SK-N-SH (cell line): ENCODE data around the gene OR2M5. TPM values are rescaled to one million over a fixed set of nuclear protein-coding genes. Genes with fewer than 3 reads are reported as not detected.

Experiments
- CTCF ChIA-PET: fragments of 300-600, 350-600 bp; formaldehyde crosslinking; extraction: SDS; loops from one replicate; lab custom pipeline; 2021; lab: Yijun Ruan, JAX
- POLR2A ChIA-PET: fragments of 350-600 bp; sonication (Branson Sonifier 250); formaldehyde crosslinking; extraction: SDS; loops from one replicate; lab custom pipeline; 2020; ENCODE audit warnings: antibody characterized with exemption, inconsistent platforms; lab: Yijun Ruan, JAX
- DNase-seq: peaks from one replicate; pipeline ENCODE4 v3.0.0; 2012
- H2AFZ ChIP-seq: fragments of 200-600 bp; sonication (generic); 2 replicates; pipeline ENCODE4 v1.8.1; 2016; ENCODE audit warnings: antibody characterized with exemption, mild to moderate bottlenecking, low read depth
- H3F3A ChIP-seq: fragments of 200-600 bp; sonication (generic); replicated peaks from 2 replicates; pipeline ENCODE3; 2016; ENCODE audit warnings: antibody characterized with exemption, mild to moderate bottlenecking; ENCODE audit not compliant: insufficient read depth
- H3K27ac ChIP-seq, 2 experiments: fragments of 200-500 bp in 1 of 2; fragments of 200-600 bp in 1 of 2; sonication (Bioruptor generic) in 1 of 2; sonication (generic), shearing (Covaris generic) in 1 of 2; 2 replicates each; pipeline versions ENCODE4 v1.5.1 to v1.6.1; 2014 to 2016; ENCODE audit warnings: low read depth in 2 of 2, inconsistent platforms in 1 of 2, low read length in 1 of 2, mild to moderate bottlenecking in 1 of 2, mixed read lengths in 1 of 2
- H3K27me3 ChIP-seq: fragments of 200-600 bp; sonication (generic), shearing (Covaris generic); 2 replicates; pipeline ENCODE4 v1.6.1; 2016; ENCODE audit warnings: mixed run types; ENCODE audit not compliant: insufficient read depth
- H3K36me3 ChIP-seq, 2 experiments: fragments of 200-500 bp in 1 of 2; fragments of 200-600 bp in 1 of 2; sonication (Bioruptor generic) in 1 of 2; sonication (generic) in 1 of 2; replicated peaks in 1 of 2; 2 replicates each; pipeline versions ENCODE3 to v1.5.1; 2014 to 2016; ENCODE audit warnings: low read length in 1 of 2, mild to moderate bottlenecking in 1 of 2; ENCODE audit not compliant: insufficient read depth in 2 of 2, control insufficient read depth in 1 of 2
- H3K4me1 ChIP-seq, 2 experiments: fragments of 200-500 bp in 1 of 2; fragments of 200-600 bp in 1 of 2; sonication (Bioruptor generic) in 1 of 2; sonication (generic), shearing (Covaris generic) in 1 of 2; 2 replicates each; pipeline versions ENCODE4 v1.5.1 to v1.6.1; 2014 to 2016; ENCODE audit warnings: low read depth in 1 of 2, low read length in 1 of 2, mixed run types in 1 of 2; ENCODE audit not compliant: insufficient read depth in 2 of 2, control insufficient read depth in 1 of 2
- H3K4me2 ChIP-seq: fragments of 200-600 bp; sonication (generic), shearing (Covaris generic); 2 replicates; pipeline ENCODE4 v1.6.1; 2017; ENCODE audit warnings: mixed run types
- H3K4me3 ChIP-seq, 2 experiments: fragments of 200-500 bp in 1 of 2; fragments of 200-600 bp in 1 of 2; sonication (Bioruptor generic) in 1 of 2; sonication (generic), shearing (Covaris generic) in 1 of 2; 2 replicates each; pipeline versions ENCODE4 v1.5.1 to v1.8.1; 2014 to 2016; ENCODE audit warnings: low read depth in 2 of 2, inconsistent platforms in 1 of 2, low read length in 1 of 2, mild to moderate bottlenecking in 1 of 2, mixed read lengths in 1 of 2, moderate library complexity in 1 of 2
- H3K79me2 ChIP-seq: fragments of 200-600 bp; sonication (generic); 2 replicates; pipeline ENCODE4 v1.8.1; 2017; ENCODE audit warnings: mild to moderate bottlenecking; ENCODE audit not compliant: insufficient read depth
- H3K9ac ChIP-seq: fragments of 200-600 bp; sonication (generic); 2 replicates; pipeline ENCODE4 v1.6.1; 2017; ENCODE audit warnings: mixed run types
- H3K9me2 ChIP-seq: fragments of 200-600 bp; sonication (generic); 2 replicates; pipeline ENCODE4 v1.6.1; 2017; ENCODE audit warnings: mixed run types
- H3K9me3 ChIP-seq: fragments of 200-600 bp; sonication (generic); 2 replicates; pipeline ENCODE4 v1.6.1; 2017; ENCODE audit warnings: mixed run types, mild to moderate bottlenecking, moderate library complexity
- H4K20me1 ChIP-seq: fragments of 200-600 bp; sonication (generic); 2 replicates; pipeline ENCODE4 v1.6.1; 2017; ENCODE audit warnings: mild to moderate bottlenecking, mixed run types; ENCODE audit not compliant: insufficient read depth
- CTCF ChIP-seq: fragments of 200-600 bp; sonication (generic); IDR thresholded peaks from 2 replicates; pipeline ENCODE4 v1.6.1; 2017; ENCODE audit warnings: antibody characterized with exemption, mild to moderate bottlenecking, moderate library complexity
- ELF1 ChIP-seq: IDR thresholded peaks from 2 replicates; pipeline ENCODE4 v1.4.0; 2012
- FOSL2 ChIP-seq: IDR thresholded peaks from 2 replicates; pipeline ENCODE4 v1.4.0; 2012; ENCODE audit warnings: low read depth, mild to moderate bottlenecking, moderate library complexity, borderline replicate concordance
- FOXJ3 ChIP-seq: sonication (generic); formaldehyde crosslinking; IDR thresholded peaks from 2 replicates; pipeline ENCODE4 v1.5.1; 2020; ENCODE audit warnings: mild to moderate bottlenecking, missing genetic modification reagents
- GABPA ChIP-seq: IDR thresholded peaks from 2 replicates; pipeline ENCODE4 v1.4.0; 2012; ENCODE audit warnings: low read depth, mild to moderate bottlenecking
- IRF3 ChIP-seq: fragments of 150-350 bp; IDR thresholded peaks from 2 replicates; pipeline ENCODE4 v1.6.1; 2016; ENCODE audit warnings: mild to moderate bottlenecking, low read depth, low read length
- MXI1 ChIP-seq: IDR thresholded peaks from 2 replicates; pipeline ENCODE4 v1.6.1; 2012; ENCODE audit warnings: mild to moderate bottlenecking, low read depth, low read length, improper control_type of control experiment
- POLR2AphosphoS5 ChIP-seq: IDR thresholded peaks from 2 replicates; pipeline ENCODE4 v1.6.1; 2012; ENCODE audit warnings: low read depth, low read length
- REST ChIP-seq: IDR thresholded peaks from 2 replicates; pipeline ENCODE4 v1.6.1; 2012; ENCODE audit warnings: mild to moderate bottlenecking, low read depth, low read length, moderate library complexity
- RXRA ChIP-seq: IDR thresholded peaks from 2 replicates; pipeline ENCODE4 v1.4.0; 2012; ENCODE audit warnings: low read depth, mild to moderate bottlenecking, borderline replicate concordance
- SIN3A ChIP-seq: IDR thresholded peaks from 2 replicates; pipeline ENCODE4 v1.6.1; 2012; ENCODE audit warnings: low read depth, mild to moderate bottlenecking, low read length, moderate library complexity, borderline replicate concordance
- TCF12 ChIP-seq: IDR thresholded peaks from 2 replicates; pipeline ENCODE4 v1.4.0; 2012
- USF1 ChIP-seq: IDR thresholded peaks from 2 replicates; pipeline ENCODE4 v1.4.0; 2012; ENCODE audit warnings: low read depth, borderline replicate concordance
- ZBTB33 ChIP-seq: IDR thresholded peaks from 2 replicates; pipeline ENCODE4 v1.4.0; 2012; ENCODE audit warnings: low read depth, borderline replicate concordance
- WGBS: methylation state at CpG from one replicate; pipeline ENCODE4 v1.1.6; 2017; ENCODE audit warnings: low lambda C conversion rate; 5-methylcytosine and 5-hydroxymethylcytosine counted together
- polyA plus RNA-seq, 3 experiments: library from polyadenylated mRNA; depleted of rRNA; stranded (reverse); fragments of >200 nt; gene quantifications; 2 replicates each; pipeline ENCODE4 v1.2.3, GENCODE V29; 2012

OR2M5 gene
- polyA plus RNA-seq, 1 of the 3 experiments (the other 2 are of a cell fraction), result not detected

GRCh38 chr1:248152056-248152827, 7.3 kb downstream of the OR2M5 start:
- H3K79me2 ChIP-seq, result no peaks in the 10 kb centered on the region
- no peak overlapping the region for H2AFZ ChIP-seq
- H3K9me3 ChIP-seq, result peaks cover 10% of the 10 kb centered on the region; the same call in 1 of the 2 replicates
- ChIA-PET CTCF (no interaction called here), POLR2A (no interaction called here)
- no peak overlapping the region for H3K4me2 ChIP-seq
- H3K27ac ChIP-seq, result no peak overlapping the region
- no peaks in the 10 kb centered on the region for H4K20me1 ChIP-seq
- WGBS, result 11% methylated on average over 3 of the region's 6 CpGs
- TF ChIP-seq REST (no peak), MXI1 (no peak), IRF3 (no peak), ELF1 (no peak), FOSL2 (no peak), CTCF (no peak), ZBTB33 (no peak), USF1 (no peak), POLR2AphosphoS5 (no peak), RXRA (no peak), FOXJ3 (CRISPR knock-in tag) (no peak), GABPA (no peak), TCF12 (no peak), SIN3A (no peak)
- H3K36me3 ChIP-seq, result no peaks in the 10 kb centered on the region
- no peaks in the 10 kb centered on the region for H3K9me2 ChIP-seq
- H3K9ac ChIP-seq, result no peak overlapping the region
- H3K4me3 ChIP-seq, result no peak overlapping the region
- no peaks in the 10 kb centered on the region for H3F3A ChIP-seq
- no peak for DNase-seq
- H3K27me3 ChIP-seq, result no peaks in the 10 kb centered on the region
- no peaks in the 10 kb centered on the region for H3K4me1 ChIP-seq
